22Rv1 (cell line): ENCODE measurements around the gene TCL1B.
"Not testable (repeated sequence)": the region's sequence is repeated elsewhere in the genome, so short reads cannot be mapped to it uniquely, and the experiment has no call there.

Experiments used
- H3K27ac ChIP-seq: fragments of 450-650 bp; 2 replicates; pipeline ENCODE4 v1.5.1; 2017
- ZFX ChIP-seq: fragments of 450-650 bp; IDR thresholded peaks from 2 replicates; pipeline ENCODE4 v1.6.1; 2017; ENCODE audit warnings: antibody characterized with exemption, borderline replicate concordance
- TF ChIP-seq, protein P1 (sequence below): fragments of 450-650 bp; IDR thresholded peaks from 2 replicates; pipeline ENCODE4 v1.5.1; 2017; ENCODE audit warnings: mild to moderate bottlenecking

The TCL1B gene

DNA sequence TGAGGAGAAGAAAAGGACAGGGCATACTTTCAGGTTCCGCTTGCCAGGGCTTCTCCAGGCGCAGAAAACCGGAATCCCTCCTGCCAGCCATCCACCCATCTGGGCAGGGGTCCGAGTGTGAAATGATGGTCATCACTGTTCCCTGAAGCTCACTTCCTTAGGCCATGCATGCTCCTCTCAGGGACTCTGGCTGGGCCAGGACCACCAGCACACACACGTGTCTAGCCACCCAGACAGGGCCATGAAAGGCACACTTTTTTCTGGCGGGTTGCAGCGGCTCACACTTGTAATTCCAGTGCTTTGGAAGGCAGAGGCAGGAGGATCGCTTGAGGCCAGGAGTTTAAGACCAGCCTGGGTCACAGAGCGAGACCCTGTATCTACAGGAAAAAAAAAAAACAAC lies 26.2 kb downstream of the TCL1B start:
- H3K27ac ChIP-seq = no peak overlapping the region
- no peak for TF ChIP-seq ZFX
- TF ChIP-seq, protein P1, sequence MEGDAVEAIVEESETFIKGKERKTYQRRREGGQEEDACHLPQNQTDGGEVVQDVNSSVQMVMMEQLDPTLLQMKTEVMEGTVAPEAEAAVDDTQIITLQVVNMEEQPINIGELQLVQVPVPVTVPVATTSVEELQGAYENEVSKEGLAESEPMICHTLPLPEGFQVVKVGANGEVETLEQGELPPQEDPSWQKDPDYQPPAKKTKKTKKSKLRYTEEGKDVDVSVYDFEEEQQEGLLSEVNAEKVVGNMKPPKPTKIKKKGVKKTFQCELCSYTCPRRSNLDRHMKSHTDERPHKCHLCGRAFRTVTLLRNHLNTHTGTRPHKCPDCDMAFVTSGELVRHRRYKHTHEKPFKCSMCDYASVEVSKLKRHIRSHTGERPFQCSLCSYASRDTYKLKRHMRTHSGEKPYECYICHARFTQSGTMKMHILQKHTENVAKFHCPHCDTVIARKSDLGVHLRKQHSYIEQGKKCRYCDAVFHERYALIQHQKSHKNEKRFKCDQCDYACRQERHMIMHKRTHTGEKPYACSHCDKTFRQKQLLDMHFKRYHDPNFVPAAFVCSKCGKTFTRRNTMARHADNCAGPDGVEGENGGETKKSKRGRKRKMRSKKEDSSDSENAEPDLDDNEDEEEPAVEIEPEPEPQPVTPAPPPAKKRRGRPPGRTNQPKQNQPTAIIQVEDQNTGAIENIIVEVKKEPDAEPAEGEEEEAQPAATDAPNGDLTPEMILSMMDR = no peak

DNA sequence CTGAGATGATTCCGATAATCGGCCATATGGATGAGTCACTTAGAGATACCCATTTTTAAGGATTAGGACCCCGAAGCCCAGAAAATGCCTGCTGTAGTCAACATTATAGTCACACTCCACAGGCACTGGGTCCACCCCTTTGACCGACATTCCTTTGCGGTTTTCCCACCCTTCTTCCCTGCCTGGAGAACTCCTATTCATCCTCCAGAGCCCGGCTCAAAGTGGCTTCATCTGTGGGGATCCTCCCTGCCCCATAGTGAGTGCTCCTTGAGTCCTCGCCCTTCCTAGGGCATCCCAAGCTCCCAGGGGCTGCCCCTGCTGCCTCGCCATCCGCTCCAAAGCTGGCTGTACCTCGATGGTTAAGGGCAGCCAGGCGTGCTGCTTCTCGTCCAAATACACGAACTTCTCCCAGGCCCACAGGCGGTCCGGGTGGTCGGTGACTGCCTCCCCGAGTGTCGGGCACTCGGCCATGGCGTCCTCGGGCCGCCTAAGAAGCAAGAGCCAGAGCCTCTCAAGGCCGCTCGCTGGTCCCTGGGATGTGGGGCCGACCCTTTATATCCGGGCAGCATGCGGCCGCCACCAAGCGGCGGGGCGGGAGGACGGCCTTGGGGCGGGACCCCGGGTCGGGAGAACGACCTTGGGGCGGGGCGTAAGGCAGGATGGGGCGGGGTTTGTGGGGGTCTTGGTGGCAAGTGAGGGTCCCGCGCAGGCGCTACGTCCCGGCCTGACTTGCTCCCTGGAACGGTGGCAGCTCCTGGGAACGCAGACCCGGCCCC lies 27.6 kb downstream of the TCL1B start, which contains the start of gene TCL1A:
Gene TCL1A, minus strand, starts transcription at position 530 of the 776 bp plus-strand sequence. Its CDS starts 59 bp downstream, at position 471.
- no peak for TF ChIP-seq ZFX
- TF ChIP-seq, protein P1 = no peak
- H3K27ac ChIP-seq = no peak within 1 kb of the TSS

DNA sequence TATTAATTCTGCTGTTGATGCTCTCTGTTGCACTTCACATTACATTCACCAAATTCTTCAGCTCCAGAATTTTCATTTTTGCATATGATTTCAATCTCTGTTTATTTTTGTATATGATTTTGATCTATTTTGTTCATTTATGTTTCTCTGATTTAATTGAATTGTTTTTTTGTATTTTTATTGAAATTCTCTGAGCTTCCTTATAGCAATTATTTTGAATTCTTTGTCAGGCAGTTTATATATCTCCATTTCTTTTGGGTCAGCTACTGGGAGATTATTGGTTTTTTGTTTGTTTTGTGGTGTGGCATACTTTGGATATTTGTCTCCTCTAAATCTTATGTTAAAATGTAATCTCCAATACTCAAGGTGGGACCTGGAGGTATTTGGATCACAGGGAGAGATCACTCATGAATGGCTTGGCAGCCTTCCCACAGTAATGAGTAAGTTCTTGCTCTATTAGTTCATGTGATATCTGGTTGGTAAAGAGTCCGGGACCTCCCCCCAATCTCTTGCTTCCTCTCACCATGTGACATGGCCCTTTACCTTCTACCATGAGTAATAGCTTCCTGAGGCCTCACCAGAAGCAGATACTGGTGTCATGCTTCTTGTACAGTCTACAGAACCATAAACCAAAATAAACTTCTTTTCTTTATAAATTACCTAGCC lies 36.4 kb downstream of the TCL1B start:
- TF ChIP-seq, protein P1 = no peak

DNA sequence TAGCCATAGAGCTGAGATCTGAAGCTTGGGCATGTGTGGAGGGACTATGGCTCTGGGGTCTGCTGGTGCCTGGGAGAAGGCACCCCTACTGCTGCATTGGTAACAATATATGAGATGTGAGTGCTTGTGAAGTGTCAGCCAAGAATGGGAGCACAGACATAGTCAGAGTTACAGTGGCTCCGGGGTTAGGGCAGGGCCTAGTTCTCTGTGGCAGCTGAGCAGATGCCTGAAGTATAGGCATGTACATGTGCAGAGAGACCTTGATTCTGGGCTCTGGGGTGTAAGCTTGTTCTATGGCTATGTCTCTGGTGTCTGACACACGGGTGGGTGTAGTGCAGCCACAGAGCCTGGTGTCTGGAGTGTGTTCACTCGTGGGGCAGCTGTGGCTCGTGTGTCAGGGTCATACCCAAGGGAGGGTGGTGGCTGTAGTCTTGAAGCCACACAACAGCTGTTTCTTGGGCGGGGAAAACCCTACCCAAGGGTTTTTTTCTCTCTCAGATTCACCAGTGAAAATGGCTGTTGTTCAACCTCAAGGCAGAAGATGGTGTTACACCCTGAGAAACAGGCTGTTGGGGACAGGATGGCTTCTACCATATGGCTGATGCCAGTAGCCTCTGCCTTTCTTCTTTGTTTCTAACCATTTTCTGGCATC lies 39.6 kb downstream of the TCL1B start:
- no peak for TF ChIP-seq ZFX
- TF ChIP-seq, protein P1 = no peak
- H3K27ac ChIP-seq = no peak overlapping the region

More for the DNA sequence above, 36.4 kb downstream of the TCL1B start:
- no peak overlapping the region for H3K27ac ChIP-seq

DNA sequence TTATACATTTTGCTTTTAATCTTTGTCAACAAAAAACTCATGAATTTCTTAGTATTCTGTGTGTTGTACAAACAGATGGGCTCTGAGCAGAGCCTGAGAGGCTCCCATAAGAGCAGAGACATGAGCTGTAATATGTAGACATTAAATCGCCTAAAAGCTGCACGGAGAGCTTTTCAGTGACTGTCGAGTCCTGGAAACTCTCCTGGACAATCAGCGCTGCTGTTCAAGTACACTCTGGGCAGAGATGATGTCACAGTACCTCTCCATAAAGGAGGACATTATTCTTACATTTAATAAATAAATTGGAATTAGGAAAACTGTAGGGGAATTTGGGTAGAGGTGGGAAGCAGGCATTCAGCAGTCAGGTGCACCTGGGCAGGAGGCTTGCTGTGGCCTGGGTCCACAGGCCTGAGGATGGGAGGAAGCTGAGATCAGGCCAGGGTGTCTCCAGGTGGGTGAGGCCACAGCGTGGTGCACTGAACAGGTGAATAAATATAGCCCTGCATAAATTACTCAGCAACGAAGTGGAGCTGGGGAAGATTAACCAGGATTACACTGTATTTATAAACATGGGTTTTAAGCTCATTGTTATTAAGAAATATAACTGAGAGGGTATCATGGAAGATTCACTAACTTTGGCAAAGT lies 41.0 kb downstream of the TCL1B start:
- TF ChIP-seq, protein P1 = no peak
- TF ChIP-seq ZFX = no peak
- no peak overlapping the region for H3K27ac ChIP-seq

DNA sequence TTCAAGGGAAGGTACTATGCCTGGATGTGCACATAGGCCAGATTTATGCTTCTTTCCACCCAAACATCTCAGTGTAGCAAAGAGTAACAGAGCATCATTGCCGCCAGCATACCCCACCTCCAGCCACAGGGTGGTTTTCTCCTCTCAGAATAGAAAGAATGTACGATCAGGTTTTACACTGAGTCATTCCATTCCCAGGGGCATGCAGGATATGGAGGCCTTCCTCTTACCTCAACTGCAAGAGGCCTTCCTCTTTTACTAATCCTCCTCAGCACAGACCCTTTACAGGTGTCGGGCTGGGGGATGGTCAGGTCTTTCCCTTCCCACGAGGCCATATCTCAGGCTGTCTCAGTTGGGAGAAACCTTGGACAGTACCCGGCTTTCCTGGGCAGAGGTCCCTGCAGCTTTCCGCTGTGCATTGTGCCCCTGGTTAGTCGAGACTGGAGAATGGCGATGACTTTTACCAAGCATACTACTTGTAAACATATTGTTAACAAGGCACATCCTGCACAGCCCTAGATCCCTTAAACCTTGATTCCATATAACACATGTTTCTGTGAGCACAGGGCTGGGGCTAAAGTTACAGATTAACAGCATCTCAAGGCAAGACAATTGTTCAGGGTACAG lies 43.3 kb downstream of the TCL1B start:
- not testable (repeated sequence) for H3K27ac ChIP-seq

DNA sequence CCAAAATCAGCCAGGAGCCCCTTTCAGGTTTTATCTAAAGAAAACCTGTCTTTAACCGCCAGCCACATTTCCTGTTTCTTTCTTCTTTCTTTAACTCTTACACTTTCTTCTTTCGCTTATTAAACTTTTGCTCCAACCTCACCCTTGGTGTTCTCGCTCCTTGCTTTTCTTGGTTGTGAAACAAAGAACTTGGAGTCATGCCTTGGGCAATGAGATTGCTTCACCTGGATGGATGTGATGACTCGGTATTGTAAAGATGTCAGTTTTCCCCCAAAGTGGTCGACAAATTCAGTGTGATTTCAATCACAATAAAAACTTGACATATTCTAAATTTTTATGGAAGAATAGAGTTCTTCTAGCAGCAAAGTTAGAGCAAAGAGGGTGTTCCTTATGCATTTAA lies 43.9 kb downstream of the TCL1B start:
- no peak for TF ChIP-seq ZFX
- TF ChIP-seq, protein P1 = no peak
- H3K27ac ChIP-seq = no peak overlapping the region
